AG10803 (cell line): ENCODE data around the gene EVA1C.
"Not testable (repeated sequence)": the region's sequence is repeated elsewhere in the genome, so short reads cannot be mapped to it uniquely, and the experiment has no call there.

Experiments used
- DNase-seq: peaks from one replicate; pipeline ENCODE4 v3.0.0; 2010; ENCODE audit warnings: low read depth
- H3K4me3 ChIP-seq: 2 replicates; pipeline ENCODE4 v1.5.1; 2011; ENCODE audit warnings: mild to moderate bottlenecking, low read length, control low read depth
- CTCF ChIP-seq: conservative IDR thresholded peaks from 2 replicates; pipeline ENCODE4 v1.5.1; 2011; ENCODE audit warnings: mild to moderate bottlenecking, low read length, control low read depth, inconsistent platforms

The EVA1C gene

DNA sequence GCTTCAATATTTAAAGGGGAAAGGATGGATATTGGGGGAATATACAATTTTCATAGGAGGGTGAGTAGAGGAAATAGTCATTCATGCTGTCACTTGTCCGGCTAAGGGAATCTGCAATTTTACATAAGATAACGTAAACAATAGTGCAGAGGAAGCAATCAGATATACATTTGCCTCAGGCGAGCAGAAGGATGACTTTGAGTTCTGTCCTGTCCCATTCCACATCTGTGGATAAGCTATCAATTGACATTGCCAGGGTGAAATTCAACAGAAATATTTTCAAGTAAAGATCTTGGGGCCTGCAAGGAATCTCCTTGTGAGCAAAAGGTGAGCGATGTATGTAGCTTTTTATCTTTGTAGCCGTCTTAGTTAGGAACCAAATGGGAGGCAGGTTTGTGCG lies 32.6 kb downstream of the EVA1C start:
- DNase-seq = no peak
- no peak overlapping the region for H3K4me3 ChIP-seq
- no peak for TF ChIP-seq CTCF

- not testable (repeated sequence) for H3K4me3 ChIP-seq, DNase-seq
Observed at GRCh38 chr21:32446440-32446839, 33.9 kb downstream of the EVA1C start.

- no peak for TF ChIP-seq CTCF
- no peak for DNase-seq
- H3K4me3 ChIP-seq = no peak overlapping the region
Observed at GRCh38 chr21:32447224-32447623, 34.7 kb downstream of the EVA1C start.

GRCh38 chr21:32448803-32449594 lies 36.5 kb downstream of the EVA1C start:
- peak; percentile 76 for DNase-seq
- H3K4me3 ChIP-seq = no peak overlapping the region
- no peak for TF ChIP-seq CTCF

DNA sequence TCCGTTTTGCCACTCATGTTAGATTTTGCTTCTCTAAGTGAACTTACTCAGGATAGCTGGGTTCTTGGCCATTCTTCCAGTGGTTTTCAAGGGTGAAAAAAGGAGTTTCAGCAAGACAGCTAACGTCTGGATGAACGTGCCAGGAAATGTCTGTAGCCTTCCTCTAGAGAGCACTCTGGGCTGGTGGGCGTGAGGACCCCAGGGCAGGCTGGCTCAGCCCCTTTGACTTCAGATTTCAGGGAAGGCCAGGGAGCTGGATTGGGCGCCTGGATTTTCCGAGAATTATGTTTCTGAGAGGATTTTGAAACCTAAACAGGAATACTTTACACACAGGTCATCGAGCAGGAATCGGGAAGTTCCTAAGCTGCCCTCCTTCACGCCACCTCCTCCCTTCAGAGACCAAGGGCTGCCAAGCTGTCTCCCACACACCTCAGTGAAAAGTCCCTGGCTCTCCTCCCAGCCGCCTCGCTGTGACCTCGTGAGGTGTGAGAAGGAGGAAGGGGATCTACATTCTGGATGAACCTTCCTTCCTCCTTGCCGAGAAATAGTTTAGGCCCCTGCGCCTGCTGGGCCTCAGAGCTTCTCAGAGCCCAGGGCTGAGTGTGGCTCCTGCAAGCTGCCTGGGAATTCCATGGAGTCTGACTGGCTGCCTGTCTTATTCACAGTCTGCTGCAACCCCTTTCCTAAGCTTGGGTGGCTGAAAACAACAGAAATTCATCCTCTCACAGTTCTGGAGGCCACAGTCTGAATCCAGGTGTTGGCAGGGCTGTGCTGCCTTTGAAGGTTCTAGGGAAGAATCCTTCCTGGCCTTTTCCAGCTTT lies 38.6 kb downstream of the EVA1C start:
- H3K4me3 ChIP-seq = not testable (repeated sequence)
- peak; percentile 27 for DNase-seq

DNA sequence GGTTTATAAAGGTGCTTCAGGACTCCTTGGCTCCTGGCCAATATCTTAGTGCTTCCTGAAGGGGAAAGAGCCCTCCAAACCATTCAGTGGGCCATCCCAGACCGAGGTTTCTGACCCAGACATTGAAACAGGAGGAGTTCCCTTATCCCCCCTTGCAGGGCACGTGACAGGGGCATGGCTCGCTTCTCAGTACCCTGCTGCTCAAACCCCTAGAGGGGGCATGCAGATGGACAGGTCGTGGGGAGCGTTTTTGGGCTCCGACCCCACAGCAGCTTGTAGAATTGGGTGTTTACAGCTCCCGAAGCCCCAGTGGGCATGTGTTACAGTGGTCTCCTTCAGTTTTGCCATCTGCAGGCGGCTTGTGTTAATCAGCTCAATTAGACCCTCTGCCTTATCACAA lies 39.7 kb downstream of the EVA1C start:
- not testable (repeated sequence) for H3K4me3 ChIP-seq, DNase-seq

GRCh38 chr21:32452641-32453040 lies 40.1 kb downstream of the EVA1C start:
- DNase-seq = no peak
- TF ChIP-seq CTCF = no peak
- no peak overlapping the region for H3K4me3 ChIP-seq

- H3K4me3 ChIP-seq = no peak overlapping the region
- no peak for TF ChIP-seq CTCF
- DNase-seq = no peak
Observed at GRCh38 chr21:32455548-32455947, 43.0 kb downstream of the EVA1C start.
